ENCODE results near the gene TMX2. TPM values are rescaled to one million over a fixed set of nuclear protein-coding genes. Genes with fewer than 3 reads are reported as not detected.
"Not testable (repeated sequence)": the region's sequence is repeated elsewhere in the genome, so short reads cannot be mapped to it uniquely, and the experiment has no call there.

Gene TMX2
- polyA plus RNA-seq, 2 of the 4 experiments (the other 2 are of a cell fraction): 140 to 168 TPM

- DNase-seq (ENCODE audit: low read depth in 1 of 2, low spot score in 1 of 2) (no peak), FAIRE-seq (no peak), ATAC-seq (no peak)
- Histone ChIP-seq H3K27ac (no peak overlapping the region), H3K4me1 (0 out of 3 replicates have a peak, but pooled peaks cover 4% of the 10 kb centered on the region), H3K4me3 (no peak overlapping the region), H3K4me2 (no peak overlapping the region), H3K9me3 (no peaks in the 10 kb centered on the region)
- WGBS (ENCODE audit: missing lambda C conversion rate): 75% methylated on average over 2 of the region's 2 CpGs
- POLR2A ChIA-PET: no interaction called here
- CTCF ChIA-PET: no interaction called here
- TF ChIP-seq RCOR1 (IDR thresholded peaks at IDR 0.05; ENCODE audit: low read depth, low read length) (no peak), EP300 (IDR thresholded peaks at IDR 0.05) (no peak), PHF8 (IDR thresholded peaks at IDR 0.05; ENCODE audit: borderline replicate concordance, low read depth) (no peak), FOSB (CRISPR knock-in tag; IDR thresholded peaks at IDR 0.05) (no peak), FOXS1 (CRISPR knock-in tag; IDR thresholded peaks at IDR 0.05) (no peak), CEBPB (IDR thresholded peaks at IDR 0.05) (no peak), MAZ (IDR thresholded peaks at IDR 0.05; ENCODE audit: borderline replicate concordance, low read depth, low read length) (no peak)
Measured at GRCh38 chr11:57680552-57680874, 31.9 kb upstream of the TMX2 start.

GRCh38 chr11:57681168-57681567 lies 31.2 kb upstream of the TMX2 start:
- TF ChIP-seq SMC3 (IDR thresholded peaks at IDR 0.05) (no peak), MYC (IDR thresholded peaks at IDR 0.05; ENCODE audit: borderline replicate concordance, low read length) (no peak), RCOR1 (IDR thresholded peaks at IDR 0.05; ENCODE audit: low read depth, low read length) (no peak), ATOH8 (CRISPR knock-in tag; IDR thresholded peaks at IDR 0.05; ENCODE audit: low read depth) (no peak)
- H3K4me2 ChIP-seq: no peak overlapping the region
- no peak overlapping the region for H3K27ac ChIP-seq
- WGBS (ENCODE audit: missing lambda C conversion rate): 100% methylated on average over 1 of the region's 1 CpG
- FAIRE-seq (no peak), ATAC-seq (no peak), DNase-seq (ENCODE audit: low read depth in 1 of 2, low spot score in 1 of 2) (no peak)
- CTCF ChIA-PET: no interaction called here
- H3K4me1 ChIP-seq: 0 out of 3 replicates have a peak, but pooled peaks cover 4% of the 10 kb centered on the region
- POLR2A ChIA-PET: no interaction called here
- no peaks in the 10 kb centered on the region for H3K9me3 ChIP-seq
- H3K4me3 ChIP-seq: no peak overlapping the region

- FAIRE-seq; H3K4me1 ChIP-seq; POLR2A ChIA-PET; DNase-seq (ENCODE audit: low read depth in 1 of 2, low spot score in 1 of 2); H3K9me3 ChIP-seq; H3K27ac ChIP-seq; CTCF ChIA-PET; H3K4me3 ChIP-seq; ATAC-seq; H3K4me2 ChIP-seq: not testable (repeated sequence)
- WGBS (ENCODE audit: missing lambda C conversion rate): 96% methylated on average over 5 of the region's 5 CpGs
Measured at GRCh38 chr11:57690474-57690873, 21.9 kb upstream of the TMX2 start.

GRCh38 chr11:57698843-57699365 lies 13.5 kb upstream of the TMX2 start:
- H3K4me2 ChIP-seq: no peak overlapping the region
- FAIRE-seq: no peak
- H3K27ac ChIP-seq: no peak overlapping the region
- CTCF ChIA-PET: interaction anchor here (0.6 to 1.9 kb wide), 5 partner anchors 7 to 131 kb away, joined by 3 to 8 read pairs (median 3); partner anchors contain the start of genes MED19, TMX2 and UBE2L6
- POLR2A ChIA-PET: interaction anchor here (0.6 kb wide), 1 partner anchor 13 kb away, joined by 3 read pairs; the partner anchor contains the start of genes MED19 and TMX2
- H3K9me3 ChIP-seq: no peaks in the 10 kb centered on the region
- H3K4me1 ChIP-seq: no peaks in the 10 kb centered on the region
- ATAC-seq: peak in 1 of 2 experiments; percentile 38; a peak in 3 of 6 replicates
- H3K4me3 ChIP-seq: no peak overlapping the region
- no peak for DNase-seq (ENCODE audit: low read depth in 1 of 2, low spot score in 1 of 2)
- WGBS (ENCODE audit: missing lambda C conversion rate): 93% methylated on average over 16 of the region's 18 CpGs
- TF ChIP-seq REST (IDR thresholded peaks at IDR 0.05) (no peak), KDM1A (IDR thresholded peaks at IDR 0.05; ENCODE audit: low read depth) (no peak), ZFP36 (IDR thresholded peaks at IDR 0.05; ENCODE audit: borderline replicate concordance, partially characterized antibody) (no peak), HMGXB4 (CRISPR knock-in tag; IDR thresholded peaks at IDR 0.05; ENCODE audit: borderline replicate concordance) (no peak), NFE2L2 (conservative IDR thresholded peaks at IDR 0.05; ENCODE audit: low read length) (no peak), TP53 (CRISPR knock-in tag; IDR thresholded peaks at IDR 0.05) (no peak), ZC3H11A (IDR thresholded peaks at IDR 0.05) (no peak), CTCF (IDR thresholded peaks at IDR 0.05) (no peak), ATOH8 (CRISPR knock-in tag; IDR thresholded peaks at IDR 0.05; ENCODE audit: low read depth) (no peak), EP300 (IDR thresholded peaks at IDR 0.05) (no peak), POLR2A (IDR thresholded peaks at IDR 0.05; ENCODE audit: low read length) (no peak), ESRRA (IDR thresholded peaks at IDR 0.05; ENCODE audit: borderline replicate concordance, low read length) (no peak), MAX (IDR thresholded peaks at IDR 0.05) (no peak)
